Thyroid gland (tissue), 4 donors: ENCODE measurements around the gene FNDC7.

ENCODE experiments used
- CTCF ChIP-seq, 6 experiments: fragments of 200-600 bp in 3 of 6; fragments of 450-650 bp in 3 of 6; sonication (generic) in 3 of 6; IDR thresholded peaks; one replicate each; pipeline ENCODE4 v1.5.1; 2016 to 2019; ENCODE audit warnings: antibody characterized with exemption in 6 of 6, mild to moderate bottlenecking in 2 of 6, inconsistent platforms in 1 of 6, moderate library complexity in 1 of 6
- POLR2A ChIP-seq, 2 donors: fragments of 450-650 bp; IDR thresholded peaks; one replicate each; pipeline ENCODE4 v1.6.1; 2017; ENCODE audit warnings: antibody characterized with exemption in 2 of 2, mild to moderate bottlenecking in 2 of 2, moderate library complexity in 1 of 2

GRCh38 chr1:108753363-108753762 lies 40.7 kb downstream of the FNDC7 start:
- TF ChIP-seq CTCF (IDR thresholded peaks at IDR 0.05): no peak
- no peak for TF ChIP-seq POLR2A (IDR thresholded peaks at IDR 0.05)
